Skeletal muscle cell (primary cell): Measurements from ENCODE around the gene CCDC33.

Experiments
- DNase-seq: peaks from one replicate; pipeline ENCODE4 v3.0.0-alpha.2; 2010; ENCODE audit warnings: low read depth
- H3K4me3 ChIP-seq: 2 replicates; pipeline ENCODE4 v1.5.1; 2011; ENCODE audit warnings: low read depth, mild to moderate bottlenecking, control low read depth, low read length, moderate library complexity

The CCDC33 gene

DNA sequence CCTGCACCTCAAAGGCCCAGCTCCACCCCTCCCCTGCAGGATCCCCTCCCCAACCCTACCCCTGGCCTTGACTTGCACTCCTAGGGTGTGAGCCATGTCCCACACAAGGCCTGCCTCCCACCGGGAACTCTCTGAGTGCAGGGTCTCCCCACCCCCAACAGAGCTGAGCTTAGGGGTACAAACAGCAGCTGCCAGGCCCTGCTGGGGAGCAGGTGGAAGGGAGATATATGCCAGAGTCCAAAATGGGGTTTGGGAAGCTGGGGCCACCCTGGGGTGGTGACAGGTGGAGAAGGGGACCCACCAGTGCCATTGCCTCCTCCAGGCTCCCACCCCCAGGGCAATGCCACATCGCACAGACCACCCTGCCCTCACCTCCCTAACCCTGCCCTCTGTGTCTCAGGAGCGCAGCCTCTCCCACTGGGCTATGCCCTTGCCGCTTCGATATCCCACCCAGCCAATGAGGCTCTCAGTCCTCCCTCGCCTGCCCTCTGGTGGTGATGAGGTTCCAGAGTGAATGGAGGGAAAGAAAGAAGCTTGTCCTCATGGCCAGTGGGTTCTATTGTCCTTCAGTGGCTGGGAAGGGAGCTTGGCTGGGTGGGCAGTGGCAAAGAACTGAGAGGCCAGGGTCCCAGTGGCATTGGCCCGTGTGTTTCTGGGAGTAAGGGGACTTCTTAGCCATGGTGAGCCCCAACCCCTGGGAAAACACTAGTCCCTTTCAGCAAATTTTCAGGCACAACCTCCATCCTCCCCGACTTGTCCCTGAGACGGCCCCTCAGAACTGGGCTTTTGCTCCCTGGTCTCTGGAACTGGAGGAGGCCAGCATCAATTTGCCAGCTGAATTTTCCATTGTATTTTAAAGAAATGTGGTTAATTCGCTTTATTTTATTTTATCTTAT is 84.5 kb downstream of the CCDC33 start:
- no peak overlapping the region for H3K4me3 ChIP-seq
- DNase-seq, result no peak

DNA sequence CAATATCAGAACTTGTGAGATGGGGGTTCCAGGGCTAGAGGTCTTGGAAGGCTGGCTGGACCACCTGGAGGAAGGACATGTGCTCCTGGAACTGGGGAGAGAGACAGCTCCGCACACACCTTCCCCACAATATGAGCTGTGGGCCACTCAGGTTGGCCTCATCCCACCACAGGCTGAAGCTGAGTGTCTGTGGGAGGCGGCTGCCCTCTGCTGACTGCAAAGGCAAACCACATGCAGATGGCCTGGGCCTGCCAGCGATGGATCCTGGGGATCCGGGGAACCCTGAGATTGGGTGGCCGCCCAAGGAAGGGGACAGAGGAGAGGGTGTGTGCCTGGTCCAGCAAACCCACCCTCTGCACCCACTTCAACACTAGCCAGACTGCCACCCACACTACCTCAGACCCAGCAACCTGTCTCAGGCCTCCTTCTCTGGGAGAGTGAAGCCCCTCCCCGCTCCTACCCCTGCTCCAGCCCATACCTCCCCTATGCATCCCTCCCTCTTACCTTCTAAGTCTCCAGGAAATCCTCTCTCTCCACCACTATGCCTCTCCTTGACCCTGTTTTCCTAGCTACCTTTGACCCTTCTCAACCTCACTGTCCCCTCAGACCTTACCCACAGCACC is 86.5 kb downstream of the CCDC33 start:
- DNase-seq, result no peak
- no peak overlapping the region for H3K4me3 ChIP-seq

DNA sequence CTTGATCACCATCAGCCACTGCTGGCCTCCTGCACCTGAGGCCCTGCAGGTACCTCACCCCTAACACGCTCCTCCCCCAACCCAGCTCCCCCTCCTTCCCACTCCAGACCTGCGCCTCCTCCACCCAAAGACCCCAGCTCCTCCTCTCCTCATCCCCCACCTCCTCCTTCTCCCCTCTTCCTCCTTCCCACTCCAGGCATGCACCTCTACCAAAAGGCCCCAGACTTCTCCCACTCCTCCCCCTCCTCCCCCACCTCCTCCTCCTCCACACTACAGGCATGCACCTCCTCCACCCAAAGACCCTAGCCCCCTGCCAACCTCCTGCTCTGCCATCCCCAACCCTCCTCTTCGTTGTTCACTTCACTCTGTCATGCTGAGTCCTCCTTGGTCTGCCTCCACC is 88.6 kb downstream of the CCDC33 start:
- DNase-seq, result no peak
- H3K4me3 ChIP-seq, result no peak overlapping the region

GRCh38 chr15:74326746-74327145 is 90.6 kb downstream of the CCDC33 start:
- H3K4me3 ChIP-seq, result no peak overlapping the region
- DNase-seq, result no peak

GRCh38 chr15:74327756-74328155 is 91.6 kb downstream of the CCDC33 start:
- DNase-seq, result no peak
- H3K4me3 ChIP-seq, result no peak overlapping the region

DNA sequence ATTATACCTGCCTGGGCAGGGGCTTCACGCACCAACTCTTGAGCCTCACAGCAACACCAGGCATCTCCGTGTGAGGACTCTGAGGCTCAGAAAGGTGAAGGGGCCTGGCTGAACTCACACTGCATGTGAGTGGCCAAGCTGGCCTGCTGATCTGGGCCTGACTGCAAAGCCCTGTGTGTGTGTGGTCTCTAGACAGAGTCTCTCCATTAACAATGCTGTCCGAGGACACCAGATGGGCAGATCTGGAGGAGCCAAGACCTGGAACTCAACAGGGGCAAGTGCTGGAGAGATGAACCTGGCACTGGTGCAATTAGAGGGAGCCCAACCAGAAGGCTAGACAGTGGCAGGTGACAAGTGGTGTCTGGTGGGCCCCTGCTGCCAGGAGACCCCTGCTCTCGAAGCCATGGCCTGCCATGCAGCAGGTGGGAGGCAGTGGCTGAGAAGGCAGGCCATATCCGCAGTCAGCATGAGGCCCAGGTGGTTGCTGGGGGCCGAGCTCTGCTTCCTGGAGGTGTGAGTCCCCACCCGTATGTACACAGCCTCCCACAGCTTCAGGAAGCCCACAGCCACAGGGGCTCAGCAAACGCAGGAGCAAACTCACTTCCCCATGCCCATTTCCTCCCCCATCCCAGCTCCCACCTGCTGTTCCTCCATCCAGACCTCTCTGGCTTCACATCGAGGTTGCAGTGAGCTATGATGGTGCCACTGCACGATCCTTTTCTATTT is 92.4 kb downstream of the CCDC33 start:
- DNase-seq, result no peak
- no peak overlapping the region for H3K4me3 ChIP-seq

- DNase-seq, result no peak
- no peak overlapping the region for H3K4me3 ChIP-seq
Measured at GRCh38 chr15:74330861-74331408, 94.8 kb downstream of the CCDC33 start.

DNA sequence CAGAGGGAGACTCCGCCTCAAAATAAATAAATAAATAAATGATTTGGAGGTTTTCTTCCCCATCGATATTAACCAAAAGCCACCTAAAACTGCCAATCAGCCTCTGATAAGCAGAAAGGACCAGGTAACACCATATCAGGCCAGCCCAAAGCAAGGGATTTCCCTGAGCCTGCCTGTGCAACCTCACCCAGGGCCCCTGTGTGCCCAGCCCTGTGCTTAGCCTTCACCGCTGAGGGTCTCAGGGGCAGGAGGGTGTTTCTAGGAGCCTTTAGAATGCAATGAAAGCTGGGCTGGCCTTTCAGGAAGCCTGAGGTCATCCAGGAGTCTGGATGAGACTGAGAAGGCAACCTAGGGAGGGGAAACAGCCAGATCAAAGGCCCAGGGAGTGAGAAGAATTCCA is 95.9 kb downstream of the CCDC33 start:
- DNase-seq, result no peak
- no peak overlapping the region for H3K4me3 ChIP-seq

- no peak for DNase-seq
Measured at GRCh38 chr15:74332611-74333010, 96.5 kb downstream of the CCDC33 start.

GRCh38 chr15:74333093-74333492 is 97.0 kb downstream of the CCDC33 start:
- H3K4me3 ChIP-seq, result no peak overlapping the region
- no peak for DNase-seq

More at GRCh38 chr15:74332611-74333010, 96.5 kb downstream of the CCDC33 start:
- H3K4me3 ChIP-seq, result no peak overlapping the region

- DNase-seq, result no peak
- H3K4me3 ChIP-seq, result no peak overlapping the region
Measured at GRCh38 chr15:74333662-74334061, 97.5 kb downstream of the CCDC33 start.

- no peak for DNase-seq
- H3K4me3 ChIP-seq, result no peak overlapping the region
Measured at GRCh38 chr15:74334127-74334526, 98.0 kb downstream of the CCDC33 start.

GRCh38 chr15:74335396-74335795 is 99.3 kb downstream of the CCDC33 start:
- no peak for DNase-seq
- no peak overlapping the region for H3K4me3 ChIP-seq

- no peak overlapping the region for H3K4me3 ChIP-seq
- no peak for DNase-seq
Measured at GRCh38 chr15:74336061-74337005, 100.2 kb downstream of the CCDC33 start.

DNA sequence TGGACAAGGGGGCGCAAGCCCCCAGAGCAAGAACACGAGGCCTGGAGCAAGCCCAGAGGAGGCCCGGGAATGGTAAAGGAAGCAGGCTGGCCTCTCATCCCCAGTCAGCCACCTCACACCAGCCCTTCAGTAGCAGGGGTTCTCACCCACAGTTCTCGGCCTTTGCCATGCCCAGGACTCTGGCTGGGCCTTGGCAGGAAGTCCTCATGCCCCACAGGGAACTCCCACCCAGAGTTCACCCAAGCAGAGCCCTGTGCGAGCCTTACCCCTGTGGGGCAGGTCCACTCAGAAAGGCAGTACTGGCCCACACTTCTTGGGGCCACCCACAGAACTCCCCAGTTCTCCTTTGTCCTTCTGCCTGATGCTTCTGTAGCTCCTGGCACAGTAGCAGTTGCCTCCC is 101.0 kb downstream of the CCDC33 start:
- no peak for DNase-seq
- H3K4me3 ChIP-seq, result no peak overlapping the region

DNA sequence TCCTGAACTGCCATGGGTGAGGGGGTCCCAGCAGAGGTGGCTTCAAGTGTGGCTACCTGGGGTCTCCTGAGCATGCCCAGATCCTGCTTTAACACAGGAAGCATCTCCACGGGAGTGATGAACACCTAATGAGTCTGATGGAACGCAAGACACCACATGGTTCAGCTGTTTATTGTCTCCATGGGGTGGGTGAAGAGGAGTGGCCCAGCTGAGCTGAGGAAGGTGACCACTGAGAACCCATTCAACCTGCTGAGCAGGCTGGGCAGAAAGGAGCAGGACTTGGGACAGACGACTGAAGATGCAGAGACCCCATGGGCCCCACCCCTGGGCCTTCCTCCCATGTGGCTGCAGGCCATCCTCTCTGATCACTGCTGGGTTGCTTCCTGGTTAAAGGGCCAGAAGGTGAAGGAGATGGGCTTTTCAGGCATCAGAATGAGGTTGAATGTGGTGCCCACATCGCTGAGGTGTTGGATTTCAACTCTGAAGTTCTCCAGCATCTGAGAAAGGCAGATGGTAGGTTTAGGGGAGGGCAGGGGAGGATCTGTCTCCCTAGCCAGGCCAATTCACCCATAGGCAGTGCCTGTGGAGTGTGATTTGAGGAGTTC is 101.6 kb downstream of the CCDC33 start:
- no peak for DNase-seq
- H3K4me3 ChIP-seq, result no peak overlapping the region

DNA sequence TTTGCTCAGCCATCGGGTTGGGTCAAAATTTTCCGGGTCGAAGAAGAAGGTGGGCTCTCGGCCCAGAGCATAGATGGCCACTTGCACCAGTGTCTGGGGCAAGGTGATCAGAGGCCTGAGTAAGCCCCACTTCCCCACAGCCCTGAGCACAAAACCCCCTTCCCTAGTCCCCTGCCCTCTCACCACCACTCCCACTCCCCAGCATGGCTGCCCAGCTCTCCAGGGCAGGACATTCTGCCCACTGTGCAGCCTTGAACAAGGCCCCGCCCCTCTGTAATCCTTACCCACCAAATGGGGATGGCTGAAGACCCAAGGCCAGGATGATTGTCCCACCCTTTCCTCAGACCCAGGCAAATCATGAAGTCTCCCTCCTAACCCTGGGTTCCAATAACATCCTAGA is 102.5 kb downstream of the CCDC33 start:
- H3K4me3 ChIP-seq, result no peak overlapping the region
- no peak for DNase-seq

- no peak for DNase-seq
- no peak overlapping the region for H3K4me3 ChIP-seq
Measured at GRCh38 chr15:74339371-74339770, 103.2 kb downstream of the CCDC33 start.

DNA sequence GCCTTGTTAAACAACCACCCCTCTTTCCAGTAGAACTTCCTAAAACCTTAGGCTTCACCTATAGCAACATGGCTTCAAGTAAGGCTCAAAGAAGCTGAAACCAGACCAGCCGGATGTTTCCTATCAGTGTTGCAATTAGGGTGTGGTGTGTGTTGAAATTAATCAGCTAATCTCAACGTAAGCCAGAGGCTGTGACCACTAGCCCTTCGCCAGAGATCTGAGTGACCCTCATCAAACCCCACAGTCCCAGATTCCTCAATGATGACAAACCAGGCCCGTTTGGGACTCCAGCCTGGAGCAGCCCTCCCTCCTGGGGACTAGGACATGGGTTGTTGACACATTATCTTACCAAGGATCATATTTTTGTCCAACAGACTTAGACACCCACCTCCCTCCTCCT is 104.0 kb downstream of the CCDC33 start:
- DNase-seq, result no peak
- no peak overlapping the region for H3K4me3 ChIP-seq
